ENCODE data around the gene PPP6R3.
A peak's percentile ranks its signal among the peaks of the same experiment; 100 is the strongest.

The PPP6R3 gene

GRCh38 chr11:68498321-68498720, 37.8 kb downstream of the PPP6R3 start:
- DNase-seq = no peak

GRCh38 chr11:68498903-68499883, 38.6 kb downstream of the PPP6R3 start:
- DNase-seq = no peak

GRCh38 chr11:68500206-68500605, 39.7 kb downstream of the PPP6R3 start:
- DNase-seq = no peak

- DNase-seq = no peak
Observed at GRCh38 chr11:68501813-68502212, 41.3 kb downstream of the PPP6R3 start.

GRCh38 chr11:68503251-68503687, 42.7 kb downstream of the PPP6R3 start:
- DNase-seq = no peak

- DNase-seq = no peak
Observed at GRCh38 chr11:68503792-68504191, 43.2 kb downstream of the PPP6R3 start.

- no peak for DNase-seq
Observed at GRCh38 chr11:68504432-68505066, 44.0 kb downstream of the PPP6R3 start.

- DNase-seq = no peak
Observed at GRCh38 chr11:68505596-68505995, 45.0 kb downstream of the PPP6R3 start.

- DNase-seq = peak; percentile 19
Observed at GRCh38 chr11:68506908-68507307, 46.4 kb downstream of the PPP6R3 start.

GRCh38 chr11:68508425-68508824, 47.9 kb downstream of the PPP6R3 start:
- DNase-seq = no peak

GRCh38 chr11:68509066-68509465, 48.5 kb downstream of the PPP6R3 start:
- no peak for DNase-seq

GRCh38 chr11:68513930-68514487, 53.5 kb downstream of the PPP6R3 start:
- no peak for DNase-seq

- no peak for DNase-seq
Observed at GRCh38 chr11:68517121-68517741, 56.7 kb downstream of the PPP6R3 start.

- no peak for DNase-seq
Observed at GRCh38 chr11:68518191-68518590, 57.6 kb downstream of the PPP6R3 start.

GRCh38 chr11:68521969-68522652, 61.6 kb downstream of the PPP6R3 start:
- no peak for DNase-seq

- DNase-seq = no peak
Observed at GRCh38 chr11:68523033-68523432, 62.5 kb downstream of the PPP6R3 start.

- DNase-seq = no peak
Observed at GRCh38 chr11:68523743-68524142, 63.2 kb downstream of the PPP6R3 start.

- no peak for DNase-seq
Observed at GRCh38 chr11:68524213-68524612, 63.7 kb downstream of the PPP6R3 start.

- DNase-seq = no peak
Observed at GRCh38 chr11:68524681-68525080, 64.1 kb downstream of the PPP6R3 start.

- DNase-seq = no peak
Observed at GRCh38 chr11:68525336-68525735, 64.8 kb downstream of the PPP6R3 start.

GRCh38 chr11:68525930-68526329, 65.4 kb downstream of the PPP6R3 start:
- DNase-seq = no peak

- no peak for DNase-seq
Observed at GRCh38 chr11:68527585-68527984, 67.0 kb downstream of the PPP6R3 start.

GRCh38 chr11:68528630-68529029, 68.1 kb downstream of the PPP6R3 start:
- no peak for DNase-seq
